ENCODE data around the gene NRM.

- TF ChIP-seq, protein P1, sequence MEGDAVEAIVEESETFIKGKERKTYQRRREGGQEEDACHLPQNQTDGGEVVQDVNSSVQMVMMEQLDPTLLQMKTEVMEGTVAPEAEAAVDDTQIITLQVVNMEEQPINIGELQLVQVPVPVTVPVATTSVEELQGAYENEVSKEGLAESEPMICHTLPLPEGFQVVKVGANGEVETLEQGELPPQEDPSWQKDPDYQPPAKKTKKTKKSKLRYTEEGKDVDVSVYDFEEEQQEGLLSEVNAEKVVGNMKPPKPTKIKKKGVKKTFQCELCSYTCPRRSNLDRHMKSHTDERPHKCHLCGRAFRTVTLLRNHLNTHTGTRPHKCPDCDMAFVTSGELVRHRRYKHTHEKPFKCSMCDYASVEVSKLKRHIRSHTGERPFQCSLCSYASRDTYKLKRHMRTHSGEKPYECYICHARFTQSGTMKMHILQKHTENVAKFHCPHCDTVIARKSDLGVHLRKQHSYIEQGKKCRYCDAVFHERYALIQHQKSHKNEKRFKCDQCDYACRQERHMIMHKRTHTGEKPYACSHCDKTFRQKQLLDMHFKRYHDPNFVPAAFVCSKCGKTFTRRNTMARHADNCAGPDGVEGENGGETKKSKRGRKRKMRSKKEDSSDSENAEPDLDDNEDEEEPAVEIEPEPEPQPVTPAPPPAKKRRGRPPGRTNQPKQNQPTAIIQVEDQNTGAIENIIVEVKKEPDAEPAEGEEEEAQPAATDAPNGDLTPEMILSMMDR (conservative IDR thresholded peaks at IDR 0.05), result no peak
- no peak for TF ChIP-seq ZFX (IDR thresholded peaks at IDR 0.05)
Measured at GRCh38 chr6:30651143-30651542, 39.6 kb downstream of the NRM start.
